HCT116 (cell line): ENCODE measurements around the gene CERS4. TPM values are rescaled to one million over a fixed set of nuclear protein-coding genes. Genes with fewer than 3 reads are reported as not detected.

Experiments used
- ATAC-seq: fragments of 200-7000 bp; cut with Tn5 transposase; 2 replicates; pipeline ENCODE4 v1.9.1; 2020; ENCODE audit warnings: mild to moderate bottlenecking, moderate library complexity
- BruUV-seq: library from RNA; stranded (reverse); fragments of 400-500 nt; replicated peaks from 2 replicates; lab custom pipeline; 2021; lab: Mats Ljungman, UMichigan
- CTCF ChIA-PET: fragments of 300-600 bp; sonication (Branson Sonifier 250); formaldehyde crosslinking; loops from one replicate; lab custom pipeline; 2021; ENCODE audit warnings: antibody characterized with exemption; lab: Charles Lee
- POLR2A ChIA-PET: fragments of 300-600, 350-600 bp; sonication (Branson Sonifier 250); formaldehyde crosslinking; loops from one replicate; lab custom pipeline; 2021; ENCODE audit warnings: antibody characterized with exemption; lab: Charles Lee
- RAD21 ChIA-PET, 2 experiments: fragments of 300-600 bp; sonication (Branson Sonifier 250); formaldehyde crosslinking; loops; one replicate each; lab custom pipeline; 2023; ENCODE audit warnings: low total read pairs in 2 of 2; ENCODE audit not compliant: uncharacterized antibody in 2 of 2, unreplicated experiment in 2 of 2, low non-redundant PET in 1 of 2; lab: Charles Lee
- DNase-seq: peaks from one replicate; pipeline ENCODE4 v3.0.0-alpha.2; 2010; ENCODE audit warnings: low read depth, low spot score
- H2AFZ ChIP-seq: fragments of 200-600 bp; shearing (Covaris generic), sonication (generic); 2 replicates; pipeline ENCODE4 v1.6.1; 2017; ENCODE audit warnings: low read depth, mixed run types, mixed read lengths, antibody characterized with exemption, low read length; ENCODE audit not compliant: poor library complexity, severe bottlenecking
- H3K27ac ChIP-seq: 2 replicates; pipeline ENCODE4 v1.5.1; 2012; ENCODE audit warnings: low read depth, low read length
- H3K27me3 ChIP-seq: fragments of 200-600 bp; sonication (generic); 2 replicates; pipeline ENCODE4 v1.6.1; 2016; ENCODE audit warnings: mixed run types, low read length, mixed read lengths; ENCODE audit not compliant: insufficient read depth
- H3K36me3 ChIP-seq, 2 experiments: fragments of 200-500 bp in 1 of 2; fragments of 200-600 bp in 1 of 2; sonication (Bioruptor generic) in 1 of 2; sonication (generic) in 1 of 2; 2 replicates each; pipeline versions ENCODE4 v1.5.1 to v1.6.1; 2014 to 2016; ENCODE audit warnings: low read length in 2 of 2, inconsistent platforms in 1 of 2, mixed read lengths in 1 of 2, mixed run types in 1 of 2; ENCODE audit not compliant: insufficient read depth in 2 of 2, control insufficient read depth in 1 of 2
- H3K4me1 ChIP-seq, 2 experiments: fragments of 200-600 bp in 1 of 2; sonication (generic) in 1 of 2; 2 replicates each; pipeline versions ENCODE4 v1.5.1 to v1.6.1; 2012 to 2017; ENCODE audit warnings: low read length in 2 of 2, inconsistent platforms in 1 of 2, mild to moderate bottlenecking in 1 of 2, mixed read lengths in 1 of 2, mixed run types in 1 of 2, moderate library complexity in 1 of 2; ENCODE audit not compliant: insufficient read depth in 2 of 2, control insufficient read depth in 1 of 2
- H3K4me2 ChIP-seq: fragments of 200-600 bp; sonication (generic); 2 replicates; pipeline ENCODE4 v1.6.1; 2017; ENCODE audit warnings: mixed run types, low read length, mixed read lengths
- H3K4me3 ChIP-seq, 2 experiments: fragments of 200-600 bp in 1 of 2; sonication (generic) in 1 of 2; replicated peaks in 1 of 2; 2 replicates each; pipeline ENCODE4 v1.5.1; 2011 to 2016; ENCODE audit warnings: low read length in 2 of 2, control low read depth in 1 of 2, low read depth in 1 of 2, mild to moderate bottlenecking in 1 of 2, mixed read lengths in 1 of 2, mixed run types in 1 of 2
- H3K79me2 ChIP-seq: fragments of 200-600 bp; sonication (generic); 2 replicates; pipeline ENCODE4 v1.6.1; 2017; ENCODE audit warnings: mild to moderate bottlenecking, mixed run types, low read length, moderate library complexity, mixed read lengths; ENCODE audit not compliant: insufficient read depth
- H3K9ac ChIP-seq: fragments of 200-600 bp; sonication (generic); 2 replicates; pipeline ENCODE4 v1.6.1; 2016; ENCODE audit warnings: low read length, mixed read lengths
- H3K9me2 ChIP-seq: fragments of 200-600 bp; sonication (generic), shearing (Covaris generic); 2 replicates; pipeline ENCODE4 v1.6.1; 2017; ENCODE audit warnings: mixed run types, mild to moderate bottlenecking, moderate library complexity; ENCODE audit not compliant: insufficient read depth
- H3K9me3 ChIP-seq, 2 experiments: fragments of 200-500 bp in 1 of 2; fragments of 200-600 bp in 1 of 2; sonication (Bioruptor generic) in 1 of 2; sonication (generic) in 1 of 2; 2 replicates each; pipeline ENCODE4 v1.6.1; 2014 to 2017; ENCODE audit warnings: low read length in 2 of 2, mixed read lengths in 2 of 2, inconsistent platforms in 1 of 2, low read depth in 1 of 2, mild to moderate bottlenecking in 1 of 2, mixed run types in 1 of 2, moderate library complexity in 1 of 2; ENCODE audit not compliant: control insufficient read depth in 1 of 2, insufficient read depth in 1 of 2
- H4K20me1 ChIP-seq: fragments of 200-600 bp; sonication (generic), shearing (Covaris generic); 2 replicates; pipeline ENCODE4 v1.6.1; 2017; ENCODE audit warnings: mixed run types, mild to moderate bottlenecking, moderate library complexity; ENCODE audit not compliant: insufficient read depth
- ATF3 ChIP-seq: IDR thresholded peaks from 2 replicates; pipeline ENCODE4 v1.6.1; 2012
- CEBPB ChIP-seq: IDR thresholded peaks from 2 replicates; pipeline ENCODE4 v1.6.1; 2012; ENCODE audit warnings: low read depth
- CTCF ChIP-seq, 3 experiments: fragments of 200-600 bp in 1 of 3; sonication (generic) in 1 of 3; IDR thresholded peaks in 2 of 3; conservative IDR thresholded peaks in 1 of 3; 2 replicates each; pipeline ENCODE4 v1.5.1; 2012 to 2017; ENCODE audit warnings: low read depth in 2 of 3, low read length in 2 of 3, antibody characterized with exemption in 1 of 3, borderline replicate concordance in 1 of 3, control low read depth in 1 of 3, mild to moderate bottlenecking in 1 of 3, mixed read lengths in 1 of 3, mixed run types in 1 of 3, moderate library complexity in 1 of 3; ENCODE audit not compliant: insufficient read depth in 1 of 3
- EGR1 ChIP-seq: IDR thresholded peaks from 2 replicates; pipeline ENCODE4 v1.6.1; 2012; ENCODE audit warnings: low read depth
- ELF1 ChIP-seq: IDR thresholded peaks from 2 replicates; pipeline ENCODE4 v1.6.1; 2012; ENCODE audit warnings: low read depth, borderline replicate concordance
- EZH2 ChIP-seq: fragments of 200-600 bp; sonication (generic); IDR thresholded peaks from 2 replicates; pipeline ENCODE4 v1.6.1; 2017; ENCODE audit warnings: antibody characterized with exemption, mixed run types
- FOSL1 ChIP-seq: IDR thresholded peaks from 2 replicates; pipeline ENCODE4 v1.6.1; 2012; ENCODE audit warnings: low read depth
- JUND ChIP-seq: IDR thresholded peaks from 2 replicates; pipeline ENCODE4 v1.6.1; 2012
- MAX ChIP-seq: IDR thresholded peaks from 2 replicates; pipeline ENCODE4 v1.6.1; 2012
- POLR2A ChIP-seq: IDR thresholded peaks from 2 replicates; pipeline ENCODE4 v1.7.0; 2011; ENCODE audit warnings: borderline replicate concordance; ENCODE audit not compliant: insufficient read depth, insufficient read length; ENCODE audit errors: extremely low read depth
- POLR2AphosphoS5 ChIP-seq: IDR thresholded peaks from 2 replicates; pipeline ENCODE4 v1.6.1; 2011; ENCODE audit warnings: mild to moderate bottlenecking, low read depth, low read length, moderate library complexity
- SIN3A ChIP-seq: IDR thresholded peaks from 2 replicates; pipeline ENCODE4 v1.6.1; 2012; ENCODE audit warnings: low read depth
- SP1 ChIP-seq: IDR thresholded peaks from 2 replicates; pipeline ENCODE4 v1.6.1; 2012; ENCODE audit warnings: low read depth
- TCF7L2 ChIP-seq: IDR thresholded peaks from 2 replicates; pipeline ENCODE4 v1.7.0; 2011; ENCODE audit warnings: borderline replicate concordance, inconsistent platforms; ENCODE audit not compliant: insufficient read depth, insufficient read length; ENCODE audit errors: extremely low read depth
- YY1 ChIP-seq: IDR thresholded peaks from 2 replicates; pipeline ENCODE4 v1.6.1; 2011; ENCODE audit warnings: low read length, low read depth, moderate library complexity, mild to moderate bottlenecking; ENCODE audit not compliant: insufficient replicate concordance; ENCODE audit errors: extremely low read depth
- ZBTB33 ChIP-seq: IDR thresholded peaks from 2 replicates; pipeline ENCODE4 v1.6.1; 2011; ENCODE audit warnings: mild to moderate bottlenecking, low read length, moderate library complexity; ENCODE audit not compliant: insufficient replicate concordance; ENCODE audit errors: extremely low read depth
- ZFX ChIP-seq: fragments of 450-650 bp; IDR thresholded peaks from 2 replicates; pipeline ENCODE4 v1.6.1; 2017
- ZNF274 ChIP-seq: fragments of 200-500 bp; sonication (Bioruptor generic); IDR thresholded peaks from 2 replicates; pipeline ENCODE4 v1.6.1; 2014; ENCODE audit warnings: mild to moderate bottlenecking, low read depth, low read length, inconsistent platforms
- intact Hi-C: fragments of 100-400 bp; cut with micrococcal nuclease; formaldehyde crosslinking; loops from 2 replicates; pipeline ENCODE4 v1.10.0; 2022
- total RNA-seq: library from RNA; stranded (reverse); gene quantifications from one replicate; pipeline ENCODE4 v1.2.1, GENCODE V29; 2021; ENCODE audit not compliant: unreplicated experiment

CERS4 gene
- total RNA-seq, 1 experiment from 2014 or later = 26.0 TPM

GRCh38 chr19:8307965-8308866, 99.0 kb downstream of the CERS4 start, which contains the start of gene CD320:
Gene CD320, minus strand, starts transcription at chr19:8308358. Its CDS starts 68 bp downstream, at chr19:8308290.
- peak; percentile 84 for DNase-seq
- Histone ChIP-seq H3K4me2 (peak within 1 kb of the TSS; percentile 94), H3K9ac (peak within 1 kb of the TSS; percentile 87), H3K9me3 (no peaks in the 10 kb centered on the region), H3K9me2 (no peaks in the 10 kb centered on the region), H3K79me2 (peaks cover 32% of the 10 kb centered on the region), H4K20me1 (no peaks in the 10 kb centered on the region), H3K4me3 (peak within 1 kb of the TSS; percentile 76 to 77), H2AFZ (no peak within 1 kb of the TSS), H3K36me3 (peaks cover 8 to 17% of the 10 kb centered on the region in 2 experiments; a peak in 3 of 4 replicates), H3K4me1 (peaks cover 24 to 70% of the 10 kb centered on the region in 2 experiments), H3K27me3 (no peaks in the 10 kb centered on the region), H3K27ac (peak within 1 kb of the TSS; percentile 86)
- TSS peak; percentile 66 for BruUV-seq
- CTCF ChIA-PET = no interaction called here
- RAD21 ChIA-PET = no interaction called here
- POLR2A ChIA-PET = no interaction called here
- intact Hi-C loops = no loop called here
- ATAC-seq = peak; percentile 82
- TF ChIP-seq ZFX (peak; percentile 94; the same call in 1 of the 2 replicates), FOSL1 (no peak), JUND (no peak; the same call in 1 of the 2 replicates), ELF1 (no peak; the same call in 1 of the 2 replicates), POLR2AphosphoS5 (peak; percentile 91), ZNF274 (no peak), TCF7L2 (peak; percentile 84), MAX (peak; percentile 99), SIN3A (peak; percentile 94; the same call in 1 of the 2 replicates), YY1 (peak; percentile 72), CTCF (IDR thresholded peaks at IDR 0.05 in 2 of 3, conservative IDR thresholded peaks at IDR 0.05 in 1 of 3; ENCODE audit: borderline replicate concordance in 1 of 3, insufficient read depth in 1 of 3, low read depth in 2 of 3, low read length in 2 of 3) (no peak), SP1 (peak; percentile 66), ATF3 (no peak), ZBTB33 (peak; percentile 92), EZH2 (no peak), POLR2A (peak; percentile 70), EGR1 (no peak), CEBPB (no peak)
